Left lung (tissue), 10 donors: Measurements from ENCODE around the gene PLA2G2A. TPM values are rescaled to one million over a fixed set of nuclear protein-coding genes. Genes with fewer than 3 reads are reported as not detected.
"Not testable (repeated sequence)": the region's sequence is repeated elsewhere in the genome, so short reads cannot be mapped to it uniquely, and the experiment has no call there.

Experiments used
- ATAC-seq: fragments of 200-7000 bp; cut with Tn5 transposase; one replicate; pipeline ENCODE4 v1.9.1; 2020; ENCODE audit warnings: moderate library complexity
- DNase-seq, 4 donors: peaks; one replicate each; pipeline ENCODE4 v3.0.0-alpha.2; 2013 to 2020
- H3K27ac ChIP-seq, 2 donors: fragments of 200-600 bp; sonication (generic) in 1 of 2; one replicate each; pipeline versions ENCODE4 v1.5.0 to v1.8.0; 2020 to 2021
- H3K27me3 ChIP-seq, 2 donors: fragments of 200-600 bp; sonication (generic) in 1 of 2; one replicate each; pipeline versions ENCODE4 v1.5.0 to v1.8.0; 2020 to 2021
- H3K36me3 ChIP-seq, 2 donors: fragments of 200-600 bp; sonication (generic) in 1 of 2; one replicate each; pipeline versions ENCODE4 v1.5.0 to v1.8.0; 2020 to 2021
- H3K4me1 ChIP-seq, 2 donors: fragments of 200-600 bp; one replicate each; pipeline ENCODE4 v1.8.0; 2021
- H3K4me3 ChIP-seq, 2 donors: fragments of 200-600 bp; sonication (generic) in 1 of 2; one replicate each; pipeline versions ENCODE4 v1.5.0 to v1.8.0; 2020 to 2021; ENCODE audit warnings: mild to moderate bottlenecking in 1 of 2
- H3K9me3 ChIP-seq, 2 donors: fragments of 200-600 bp; sonication (generic) in 1 of 2; one replicate each; pipeline versions ENCODE4 v1.5.0 to v1.8.0; 2020 to 2021
- CTCF ChIP-seq, 2 donors: fragments of 200-600 bp; sonication (generic) in 1 of 2; IDR thresholded peaks; one replicate each; pipeline versions ENCODE4 v1.5.0 to v1.8.0; 2021; ENCODE audit warnings: antibody characterized with exemption in 2 of 2
- intact Hi-C, 2 donors: fragments of 100-400 bp; cut with DNase I; formaldehyde crosslinking; loops; one replicate each; pipeline versions ENCODE4 v1.11.2 to v1.14.2; 2022
- polyA plus RNA-seq, 6 donors: library from polyadenylated mRNA; unstranded; fragments of 120-200 nt; gene quantifications; one replicate each; pipeline ENCODE4 v1.2.1, GENCODE V29; 2013; ENCODE audit not compliant: insufficient read length in 6 of 6
- total RNA-seq, 2 donors: library from RNA; stranded (reverse); fragmentation: NEBNext Ultra II Directional; extraction: Animal tissue kit (Norgen Biotek cat#: 25700); gene quantifications; one replicate each; pipeline ENCODE4 v1.2.1, GENCODE V29; 2021
- donor health status: DM: no; HTN: yes; CAD: no.
- donor health status: DM: no; HTN: no; CAD: no.

PLA2G2A gene
- total and polyA plus RNA-seq, 8 donors: 0.73 to 65.7 (median 1.7) TPM

GRCh38 chr1:20010016-20010415 lies 30.6 kb upstream of the PLA2G2A start:
- no peaks in the 10 kb centered on the region for H3K27me3 ChIP-seq
- peaks cover 0 to 3% of the 10 kb centered on the region in 2 donors for H3K9me3 ChIP-seq
- H3K4me1 ChIP-seq: no peaks in the 10 kb centered on the region
- H3K27ac ChIP-seq: no peak overlapping the region
- intact Hi-C loops: no loop called here
- no peak overlapping the region for H3K4me3 ChIP-seq
- DNase-seq: no peak
- no peaks in the 10 kb centered on the region for H3K36me3 ChIP-seq
- ATAC-seq: no peak
- no peak for TF ChIP-seq CTCF (IDR thresholded peaks at IDR 0.05)

GRCh38 chr1:20009212-20009611 lies 29.8 kb upstream of the PLA2G2A start:
- ATAC-seq: no peak
- Histone ChIP-seq H3K36me3 (no peaks in the 10 kb centered on the region), H3K4me3 (no peak overlapping the region), H3K27ac (no peak overlapping the region), H3K4me1 (no peaks in the 10 kb centered on the region), H3K27me3 (no peaks in the 10 kb centered on the region), H3K9me3 (no peaks in the 10 kb centered on the region)
- DNase-seq: no peak
- intact Hi-C loops: no loop called here
- no peak for TF ChIP-seq CTCF (IDR thresholded peaks at IDR 0.05)

- no peaks in the 10 kb centered on the region for H3K27me3 ChIP-seq
- H3K4me1 ChIP-seq: no peaks in the 10 kb centered on the region
- no peaks in the 10 kb centered on the region for H3K9me3 ChIP-seq
- H3K27ac ChIP-seq: no peak overlapping the region
- intact Hi-C loops: no loop called here
- DNase-seq (peak in 1 of 4 donors; percentile 20), ATAC-seq (peak; percentile 76)
- no peaks in the 10 kb centered on the region for H3K36me3 ChIP-seq
- TF ChIP-seq CTCF (IDR thresholded peaks at IDR 0.05): no peak
- no peak overlapping the region for H3K4me3 ChIP-seq
Measured at GRCh38 chr1:20008391-20008841, 29.0 kb upstream of the PLA2G2A start.

DNA sequence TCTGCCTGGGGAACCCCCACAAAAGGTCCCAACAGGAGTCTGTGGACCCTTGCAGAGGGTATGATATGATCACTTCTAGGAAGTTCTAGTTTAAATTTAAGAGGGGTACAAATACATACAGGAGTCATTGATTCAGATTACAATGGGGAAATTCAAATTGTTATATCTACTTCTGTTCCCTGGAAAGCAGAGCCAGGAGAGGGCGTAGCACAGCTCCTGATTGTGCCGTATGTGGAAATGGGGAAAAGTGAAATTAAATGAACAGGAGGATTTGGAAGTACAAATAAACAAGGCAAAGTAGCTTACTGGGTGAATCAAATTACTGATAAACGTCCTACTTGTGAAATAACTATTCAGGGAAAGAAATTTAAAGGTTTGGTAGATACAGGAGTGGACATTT lies 19.4 kb upstream of the PLA2G2A start:
- DNase-seq, H3K4me1 ChIP-seq, ATAC-seq, H3K36me3 ChIP-seq, intact Hi-C loops, H3K4me3 ChIP-seq, H3K27ac ChIP-seq, H3K9me3 ChIP-seq: not testable (repeated sequence)
- H3K27me3 ChIP-seq: peaks cover 0 to 14% of the 10 kb centered on the region in 2 donors

DNA sequence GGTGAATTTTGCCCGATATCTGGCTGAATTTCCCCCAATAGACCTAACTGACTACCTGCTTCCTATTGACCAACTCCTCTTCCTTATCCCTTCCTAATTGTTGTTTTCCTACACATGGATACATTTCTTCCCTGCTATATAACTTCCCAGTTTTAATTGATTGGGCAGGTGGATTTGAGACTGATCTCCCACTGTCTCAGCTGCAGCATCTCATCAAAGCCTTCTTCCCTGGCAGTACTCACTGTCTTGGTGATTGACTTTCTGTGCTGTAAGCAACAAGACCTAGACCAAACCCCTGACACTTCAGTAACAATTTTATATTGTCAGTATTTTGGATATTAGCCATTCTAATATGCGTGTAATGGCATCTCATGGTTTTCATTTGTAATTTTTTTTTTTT lies 11.3 kb upstream of the PLA2G2A start:
- intact Hi-C loops: no loop called here
- ATAC-seq (no peak), DNase-seq (no peak)
- Histone ChIP-seq H3K4me1 (no peaks in the 10 kb centered on the region), H3K27ac (no peak overlapping the region), H3K36me3 (no peaks in the 10 kb centered on the region), H3K27me3 (no peaks in the 10 kb centered on the region), H3K9me3 (no peaks in the 10 kb centered on the region), H3K4me3 (no peak overlapping the region)
- TF ChIP-seq CTCF (IDR thresholded peaks at IDR 0.05): no peak

DNA sequence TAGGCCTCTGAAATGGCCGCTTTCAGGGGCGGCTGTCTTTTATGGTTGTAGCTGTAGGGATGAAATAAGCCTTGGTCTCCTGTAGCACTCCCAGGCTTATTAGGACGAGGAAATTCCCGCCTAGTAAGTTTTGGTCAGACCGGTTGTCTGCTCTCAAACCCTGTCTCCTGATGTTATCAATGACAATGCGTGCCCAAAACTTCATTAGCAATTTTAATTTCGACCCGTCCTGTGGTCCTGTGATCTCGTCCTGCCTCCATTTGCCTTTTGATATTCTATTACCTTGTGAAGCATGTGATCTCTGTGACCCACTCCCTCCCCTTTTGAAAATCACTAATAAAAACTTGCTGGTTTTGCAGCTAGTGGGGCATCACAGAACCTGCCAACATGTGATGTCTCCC lies 10.8 kb upstream of the PLA2G2A start:
- DNase-seq, H3K36me3 ChIP-seq, H3K4me1 ChIP-seq, H3K27ac ChIP-seq, ATAC-seq, H3K9me3 ChIP-seq, H3K4me3 ChIP-seq, intact Hi-C loops, H3K27me3 ChIP-seq: not testable (repeated sequence)
